Adrenal gland (tissue), 5 donors: Measurements from ENCODE around the gene SBF2.

Experiments used
- POLR2A ChIP-seq, 2 donors: fragments of 450-650 bp; IDR thresholded peaks; one replicate each; pipeline ENCODE4 v1.6.1; 2017; ENCODE audit warnings: antibody characterized with exemption in 2 of 2, mild to moderate bottlenecking in 2 of 2, moderate library complexity in 1 of 2
- TF ChIP-seq, protein P1 (sequence below), 6 experiments: fragments of 450-650 bp in 4 of 6; fragments of 200-600 bp in 2 of 6; sonication (generic) in 1 of 6; IDR thresholded peaks; 1 replicate in 5 of 6; 2 replicates in 1 of 6; pipeline versions ENCODE4 v1.5.1 to v1.8.0; 2016 to 2021; ENCODE audit warnings: antibody characterized with exemption in 6 of 6, mild to moderate bottlenecking in 2 of 6, moderate library complexity in 1 of 6
- donor health status: DM: no; HTN: no; CAD: no.

DNA sequence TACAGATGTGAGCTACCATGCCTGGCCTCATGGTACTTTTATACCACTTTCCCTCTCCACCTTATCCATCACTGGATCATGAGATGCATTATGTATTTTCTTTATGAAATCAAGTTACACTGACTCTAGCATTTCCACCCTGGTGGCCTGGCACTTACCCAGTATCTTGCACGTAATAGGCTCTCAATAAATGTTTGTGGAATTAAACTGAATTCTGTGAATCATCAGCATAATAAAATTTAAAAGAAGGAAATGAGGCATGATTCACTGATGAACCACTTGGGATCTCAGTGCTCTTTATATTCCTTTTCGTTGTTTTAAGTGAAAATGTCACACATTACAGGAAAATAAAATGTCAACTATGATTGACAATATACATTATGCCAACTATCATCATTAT is 35.9 kb upstream of the SBF2 start:
- TF ChIP-seq, protein P1, sequence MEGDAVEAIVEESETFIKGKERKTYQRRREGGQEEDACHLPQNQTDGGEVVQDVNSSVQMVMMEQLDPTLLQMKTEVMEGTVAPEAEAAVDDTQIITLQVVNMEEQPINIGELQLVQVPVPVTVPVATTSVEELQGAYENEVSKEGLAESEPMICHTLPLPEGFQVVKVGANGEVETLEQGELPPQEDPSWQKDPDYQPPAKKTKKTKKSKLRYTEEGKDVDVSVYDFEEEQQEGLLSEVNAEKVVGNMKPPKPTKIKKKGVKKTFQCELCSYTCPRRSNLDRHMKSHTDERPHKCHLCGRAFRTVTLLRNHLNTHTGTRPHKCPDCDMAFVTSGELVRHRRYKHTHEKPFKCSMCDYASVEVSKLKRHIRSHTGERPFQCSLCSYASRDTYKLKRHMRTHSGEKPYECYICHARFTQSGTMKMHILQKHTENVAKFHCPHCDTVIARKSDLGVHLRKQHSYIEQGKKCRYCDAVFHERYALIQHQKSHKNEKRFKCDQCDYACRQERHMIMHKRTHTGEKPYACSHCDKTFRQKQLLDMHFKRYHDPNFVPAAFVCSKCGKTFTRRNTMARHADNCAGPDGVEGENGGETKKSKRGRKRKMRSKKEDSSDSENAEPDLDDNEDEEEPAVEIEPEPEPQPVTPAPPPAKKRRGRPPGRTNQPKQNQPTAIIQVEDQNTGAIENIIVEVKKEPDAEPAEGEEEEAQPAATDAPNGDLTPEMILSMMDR (IDR thresholded peaks at IDR 0.05): no peak
- no peak for TF ChIP-seq POLR2A (IDR thresholded peaks at IDR 0.05)
